H54 (cell line): ENCODE measurements around the gene MRPS14.
A peak's percentile ranks its signal among the peaks of the same experiment; 100 is the strongest.
"Not testable (repeated sequence)": the region's sequence is repeated elsewhere in the genome, so short reads cannot be mapped to it uniquely, and the experiment has no call there.

Experiments used
- DNase-seq: peaks from one replicate; pipeline ENCODE4 v3.0.0; 2011; ENCODE audit warnings: low spot score, mixed read lengths; ENCODE audit not compliant: insufficient read length
- FAIRE-seq: peaks from 3 replicates; lab custom pipeline; 2011; peaks lifted over from hg19 to GRCh38; lab: Jason Lieb, UNC
- POLR2A ChIP-seq: IDR thresholded peaks from 2 replicates; pipeline ENCODE4 v1.6.1; 2011; ENCODE audit warnings: low read depth, mild to moderate bottlenecking, low read length

MRPS14 gene

GRCh38 chr1:175042650-175043049, 19.4 kb upstream of the MRPS14 start:
- FAIRE-seq, result no peak
- TF ChIP-seq POLR2A, result no peak
- DNase-seq, result no peak

DNA sequence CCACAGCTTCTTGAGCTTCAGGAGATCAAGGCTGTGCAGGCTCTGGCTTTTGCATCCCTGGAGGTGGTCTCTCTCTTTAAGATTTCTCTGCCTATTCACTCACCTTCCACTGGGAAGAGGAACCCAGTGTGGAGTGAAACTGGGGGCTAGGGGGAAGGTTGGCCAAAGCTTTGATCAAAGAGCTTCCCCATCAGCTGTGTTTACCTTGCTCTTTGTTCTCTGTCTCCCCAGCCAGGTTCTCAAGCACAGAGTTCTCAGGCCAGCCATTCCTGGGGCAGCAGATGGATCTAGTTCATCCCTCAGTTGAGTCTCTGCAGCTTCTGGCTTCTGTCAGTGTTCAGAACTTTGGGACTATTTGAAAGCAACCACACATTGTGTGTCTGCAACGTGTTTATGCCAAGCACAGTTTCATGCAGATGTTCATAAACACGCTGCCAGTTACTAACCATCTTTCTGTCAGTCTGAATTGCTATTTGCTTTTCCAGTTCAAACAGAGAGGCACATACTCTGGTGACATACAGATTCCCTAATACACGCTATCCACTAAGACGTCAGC, 17.2 kb upstream of the MRPS14 start:
- no peak for TF ChIP-seq POLR2A
- FAIRE-seq (no peak), DNase-seq (no peak)

DNA sequence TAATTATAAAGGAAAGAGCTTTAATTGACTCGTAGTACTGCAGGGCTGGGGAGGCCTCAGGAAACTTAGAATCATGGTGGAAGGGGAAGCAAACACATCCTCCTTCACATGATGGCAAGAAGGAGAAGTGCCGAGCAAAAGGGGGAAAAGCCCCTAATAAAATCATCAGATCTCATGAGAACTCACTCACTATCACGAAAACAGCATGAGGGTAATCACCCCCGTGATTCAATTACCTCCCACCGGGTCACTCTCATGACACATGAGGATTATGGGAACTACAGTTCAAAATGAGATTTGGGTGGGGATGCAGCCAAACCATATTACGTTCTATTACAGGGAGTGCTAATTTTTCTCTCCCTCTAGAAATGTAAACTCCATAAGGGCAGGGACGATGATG, 14.2 kb upstream of the MRPS14 start:
- FAIRE-seq, result no peak
- TF ChIP-seq POLR2A, result no peak
- no peak for DNase-seq

DNA sequence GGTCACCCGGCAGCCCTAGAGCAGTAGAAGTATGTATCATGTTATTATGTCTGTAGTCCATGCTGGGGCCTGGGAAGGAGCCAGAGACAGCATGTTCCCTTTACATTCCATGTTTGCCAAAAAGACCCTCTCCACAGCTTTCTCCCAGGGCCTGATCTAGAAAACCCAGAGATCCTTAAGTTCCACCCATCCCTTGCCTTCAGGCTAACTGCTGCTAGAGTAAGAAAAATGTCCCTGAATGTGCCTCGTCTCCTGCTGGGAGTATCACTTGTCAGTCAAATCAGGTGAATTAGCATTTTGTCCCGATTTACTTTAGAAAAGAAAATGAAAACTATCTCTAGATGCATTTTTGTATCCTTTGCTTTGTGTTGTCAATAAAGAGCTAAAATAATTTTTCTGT, 13.3 kb upstream of the MRPS14 start:
- DNase-seq, result no peak
- no peak for TF ChIP-seq POLR2A

GRCh38 chr1:175035865-175036264, 12.6 kb upstream of the MRPS14 start:
- no peak for TF ChIP-seq POLR2A
- no peak for FAIRE-seq
- no peak for DNase-seq

More for the DNA sequence above, 13.3 kb upstream of the MRPS14 start:
- FAIRE-seq, result no peak

DNA sequence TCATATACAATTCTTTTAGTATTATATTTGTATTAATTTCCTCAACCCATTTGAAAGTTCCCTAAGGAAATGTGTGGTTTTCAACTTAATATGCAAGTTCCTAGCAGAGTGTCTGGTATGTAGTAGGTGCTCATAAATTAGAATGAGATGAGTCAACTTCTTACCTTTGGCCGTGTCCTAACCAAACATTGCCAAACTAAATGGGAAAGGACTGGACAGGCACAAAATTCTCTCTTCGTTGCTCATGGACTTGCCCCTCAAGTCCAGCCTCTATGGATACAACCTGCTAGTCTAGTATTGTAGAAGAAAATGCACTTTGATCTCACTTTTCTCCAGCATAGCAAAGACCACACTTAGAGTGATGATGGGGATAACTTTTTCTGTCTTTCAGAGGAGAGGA, 11.6 kb upstream of the MRPS14 start:
- FAIRE-seq (no peak), DNase-seq (no peak)
- TF ChIP-seq POLR2A, result no peak

- no peak for TF ChIP-seq POLR2A
- FAIRE-seq, result no peak
- no peak for DNase-seq
These were observed 10.7 kb upstream of the MRPS14 start for GRCh38 chr1:175033953-175034352.

- DNase-seq (no peak), FAIRE-seq (no peak)
- TF ChIP-seq POLR2A, result no peak
These were observed 1.5 kb upstream of the MRPS14 start for GRCh38 chr1:175024773-175025172.

GRCh38 chr1:175023922-175024242, 657 bp upstream of the MRPS14 start:
- DNase-seq, FAIRE-seq: not testable (repeated sequence)

- FAIRE-seq (no peak), DNase-seq (no peak)
- no peak for TF ChIP-seq POLR2A
These were observed 3.7 kb downstream of the MRPS14 start for GRCh38 chr1:175019524-175019923.

- FAIRE-seq (no peak), DNase-seq (no peak)
- TF ChIP-seq POLR2A, result no peak
These were observed 8.0 kb downstream of the MRPS14 start for GRCh38 chr1:175015243-175015642.

DNA sequence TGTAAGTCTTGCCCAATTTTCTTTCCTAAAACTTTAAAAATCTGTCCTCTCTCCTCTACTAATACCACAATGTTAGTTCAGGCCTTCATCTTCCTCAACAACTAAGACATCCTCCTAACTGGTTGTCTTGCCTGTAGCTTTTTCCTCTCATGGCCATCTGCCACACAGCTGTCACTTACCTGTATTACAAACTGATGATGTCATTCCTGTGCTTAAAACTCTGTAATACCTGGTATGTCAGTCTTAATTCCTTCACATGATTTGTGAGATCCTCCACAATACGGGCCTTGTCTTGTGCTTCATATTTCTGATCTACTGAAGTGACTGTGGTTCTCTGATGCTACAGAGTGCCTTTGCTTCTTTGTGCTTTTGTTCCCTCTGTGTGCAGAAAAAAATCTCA, 9.8 kb downstream of the MRPS14 start:
- FAIRE-seq (no peak), DNase-seq (no peak)
- no peak for TF ChIP-seq POLR2A

DNA sequence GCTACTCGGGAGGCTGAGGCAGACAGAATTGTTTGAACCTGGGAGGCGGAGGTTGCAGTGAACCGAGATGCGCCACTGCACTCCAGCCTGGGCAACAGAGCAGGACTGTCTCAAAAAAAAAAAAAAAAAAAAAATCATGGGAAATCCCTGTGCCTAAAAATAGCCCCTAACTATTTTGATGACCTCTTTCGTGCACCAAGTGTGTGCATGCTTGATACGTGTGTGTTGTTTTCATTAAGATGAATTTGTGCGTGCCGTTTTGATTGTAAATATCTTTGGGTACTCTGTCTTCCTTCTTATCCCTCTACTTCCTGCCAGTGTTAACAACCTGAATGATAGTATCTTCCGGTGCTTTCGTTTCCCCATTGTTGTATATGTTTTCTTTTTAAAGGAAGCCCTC, 13.7 kb downstream of the MRPS14 start:
- FAIRE-seq (no peak), DNase-seq (no peak)
- TF ChIP-seq POLR2A, result no peak

DNA sequence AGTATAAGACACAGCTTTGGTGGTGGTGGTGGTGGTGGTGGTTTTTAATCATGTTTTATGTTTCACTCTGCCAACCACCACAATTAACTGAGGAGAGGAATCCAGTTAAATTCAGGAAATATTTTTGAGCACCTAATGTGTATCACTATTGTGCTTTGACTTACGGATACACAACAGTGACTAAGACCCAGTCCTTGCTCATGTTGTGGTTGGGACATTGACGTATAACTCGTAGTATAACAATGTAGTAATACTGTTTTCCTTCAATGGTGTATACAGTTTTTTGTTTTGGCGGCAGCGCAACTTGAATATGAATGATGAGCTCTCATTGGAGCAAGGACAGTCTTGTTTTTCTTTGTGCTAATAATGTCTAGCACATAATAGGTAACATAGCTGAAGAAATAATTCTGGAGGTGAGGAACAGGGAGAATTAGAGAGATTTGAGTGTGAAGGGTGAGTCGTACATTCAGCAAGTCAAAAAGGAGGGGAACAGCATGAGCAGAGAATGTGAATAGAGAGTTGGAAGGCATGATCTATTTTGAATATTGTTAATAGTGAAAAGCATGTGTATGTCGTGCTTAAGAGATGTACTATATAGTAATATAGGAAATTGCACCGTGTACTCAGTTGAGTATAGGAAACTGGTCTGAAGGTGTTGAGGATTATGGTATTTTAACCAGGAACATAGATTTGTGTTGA, 18.0 kb downstream of the MRPS14 start:
- DNase-seq (no peak), FAIRE-seq (peak; percentile 6)
- TF ChIP-seq POLR2A, result no peak

DNA sequence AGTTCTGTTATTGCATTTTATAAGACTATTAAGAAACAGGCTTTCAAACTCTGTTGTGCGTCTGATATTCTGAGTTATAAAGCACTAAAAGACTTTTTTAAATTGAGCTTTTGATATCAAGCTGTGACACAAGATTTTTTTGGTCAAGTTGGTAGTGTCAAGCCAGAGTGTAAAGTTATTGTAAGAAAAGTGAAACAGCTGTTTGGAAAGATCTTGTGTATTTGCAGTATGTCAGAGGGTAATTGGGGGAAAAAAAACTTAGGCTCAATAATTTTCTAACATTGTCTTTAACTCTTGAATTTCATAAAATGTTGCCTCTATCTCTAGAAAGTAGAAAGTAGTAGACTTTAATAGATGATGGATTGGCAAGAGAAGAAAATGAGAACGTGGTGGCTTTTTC, 19.7 kb downstream of the MRPS14 start:
- TF ChIP-seq POLR2A, result no peak
- FAIRE-seq (no peak), DNase-seq (no peak)
